ENCODE results near the gene HMGN4. TPM values are rescaled to one million over a fixed set of nuclear protein-coding genes. Genes with fewer than 3 reads are reported as not detected.

Gene HMGN4
- total and polyA plus RNA-seq, 2 donors (not counting 3 experiments of a cell fraction or from before 2014, with no cell fraction given): 13.1 to 36.9 TPM

DNA sequence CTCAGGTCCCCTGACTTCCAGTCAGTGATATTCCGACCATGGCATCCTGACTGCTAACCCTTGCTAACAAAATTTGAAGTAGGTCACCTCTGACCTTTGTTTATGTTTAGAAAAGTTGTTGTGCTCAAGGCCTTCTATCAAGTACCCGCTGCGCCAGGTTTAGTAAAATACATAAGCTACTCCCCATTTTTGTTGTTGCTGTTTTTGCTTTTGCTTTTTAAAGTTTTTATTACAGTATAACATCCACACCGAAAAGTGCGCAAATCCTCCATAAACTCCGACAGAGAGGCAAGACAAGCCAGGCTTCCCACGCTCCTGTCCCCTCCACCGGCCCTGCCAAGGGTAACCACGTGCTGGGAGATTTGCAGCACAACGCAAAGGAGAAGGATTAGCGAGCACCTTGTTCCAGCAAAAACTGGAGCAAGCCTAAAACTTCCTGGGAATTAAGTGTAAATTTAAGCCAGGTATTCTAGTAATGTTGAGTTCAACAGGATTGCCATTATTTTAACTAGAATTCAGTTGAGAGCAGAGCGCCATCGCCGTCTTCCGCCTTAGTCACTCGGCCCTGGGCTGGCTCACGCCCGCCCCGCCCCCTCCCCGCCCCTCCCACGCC is 17.8 kb upstream of the HMGN4 start:
- CTCF ChIA-PET: interaction anchor here (1.5 to 2.6 kb wide), 3 partner anchors 12 to 179 kb away, joined by 9 to 13 read pairs (median 10); no protein-coding TSS in a partner anchor
- BruUV-seq (replicated peaks): TSS peak; percentile 73
- intact Hi-C loops (cut with micrococcal nuclease): loop anchor here (2.0 kb wide), 1 partner anchor 64 kb away; the partner anchor contains the start of gene BTN2A1

More for the DNA sequence above, 17.8 kb upstream of the HMGN4 start:
- peaks cover 10% of the 10 kb centered on the region for H3K4me1 ChIP-seq (ENCODE audit: control insufficient read depth, extremely low read depth, insufficient read depth, low read length)
- H3K9me1 ChIP-seq (replicated peaks; ENCODE audit: control insufficient read depth, extremely low read depth, insufficient read depth, low read length): no peaks in the 10 kb centered on the region
- H2AFZ ChIP-seq (ENCODE audit: low read depth, low read length): peak overlapping the region; percentile 99
- TF ChIP-seq, protein P1, sequence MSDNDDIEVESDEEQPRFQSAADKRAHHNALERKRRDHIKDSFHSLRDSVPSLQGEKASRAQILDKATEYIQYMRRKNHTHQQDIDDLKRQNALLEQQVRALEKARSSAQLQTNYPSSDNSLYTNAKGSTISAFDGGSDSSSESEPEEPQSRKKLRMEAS (IDR thresholded peaks at IDR 0.05; ENCODE audit: insufficient read depth, insufficient read length): peak; percentile 77
- no peak for TF ChIP-seq EZH2 (IDR thresholded peaks at IDR 0.05; ENCODE audit: borderline replicate concordance, low read depth, low read length, severe bottlenecking)
- TF ChIP-seq POLR2AphosphoS5 (IDR thresholded peaks at IDR 0.05; ENCODE audit: insufficient read depth, low read depth, low read length): no peak
- TF ChIP-seq, protein P2, sequence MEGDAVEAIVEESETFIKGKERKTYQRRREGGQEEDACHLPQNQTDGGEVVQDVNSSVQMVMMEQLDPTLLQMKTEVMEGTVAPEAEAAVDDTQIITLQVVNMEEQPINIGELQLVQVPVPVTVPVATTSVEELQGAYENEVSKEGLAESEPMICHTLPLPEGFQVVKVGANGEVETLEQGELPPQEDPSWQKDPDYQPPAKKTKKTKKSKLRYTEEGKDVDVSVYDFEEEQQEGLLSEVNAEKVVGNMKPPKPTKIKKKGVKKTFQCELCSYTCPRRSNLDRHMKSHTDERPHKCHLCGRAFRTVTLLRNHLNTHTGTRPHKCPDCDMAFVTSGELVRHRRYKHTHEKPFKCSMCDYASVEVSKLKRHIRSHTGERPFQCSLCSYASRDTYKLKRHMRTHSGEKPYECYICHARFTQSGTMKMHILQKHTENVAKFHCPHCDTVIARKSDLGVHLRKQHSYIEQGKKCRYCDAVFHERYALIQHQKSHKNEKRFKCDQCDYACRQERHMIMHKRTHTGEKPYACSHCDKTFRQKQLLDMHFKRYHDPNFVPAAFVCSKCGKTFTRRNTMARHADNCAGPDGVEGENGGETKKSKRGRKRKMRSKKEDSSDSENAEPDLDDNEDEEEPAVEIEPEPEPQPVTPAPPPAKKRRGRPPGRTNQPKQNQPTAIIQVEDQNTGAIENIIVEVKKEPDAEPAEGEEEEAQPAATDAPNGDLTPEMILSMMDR (IDR thresholded peaks at IDR 0.05; ENCODE audit: extremely low read depth in 1 of 2, insufficient read depth in 1 of 2, low read depth in 1 of 2, low read length in 2 of 2): no peak
- TF ChIP-seq GATA2 (IDR thresholded peaks at IDR 0.05; ENCODE audit: insufficient read depth, insufficient read length, low read depth, low read length): no peak
- no peak for TF ChIP-seq MYC (IDR thresholded peaks at IDR 0.05; ENCODE audit: low read depth, low read length)
- peak; percentile 8 for TF ChIP-seq FOS (IDR thresholded peaks at IDR 0.05; ENCODE audit: borderline replicate concordance, insufficient read depth, low read length)
- H3K4me3 ChIP-seq (replicated peaks in 1 of 3; ENCODE audit: insufficient read depth in 1 of 3, low read depth in 1 of 3, low read length in 3 of 3): peak overlapping the region in 2 of 3 experiments; percentile 20 to 54
- H4K20me1 ChIP-seq (replicated peaks; ENCODE audit: control insufficient read depth, extremely low read depth, insufficient read depth, low read length): no peaks in the 10 kb centered on the region
- dilution Hi-C loops (cut with MboI; ENCODE audit: extremely low pct_ligation_motif_present, low sequenced_read_pairs): no loop called here
- peak overlapping the region; percentile 67 for H3K27ac ChIP-seq (ENCODE audit: insufficient read depth, low read depth, low read length)
- peak overlapping the region; percentile 86 for H3K4me2 ChIP-seq (ENCODE audit: insufficient read depth, low read length)
- H3K9me3 ChIP-seq (replicated peaks; ENCODE audit: control insufficient read depth, insufficient read depth, low read length): no peaks in the 10 kb centered on the region
- POLR2A ChIA-PET: interaction anchor here (1.1 kb wide), 1 partner anchor 46 kb away, joined by 4 read pairs; no protein-coding TSS in a partner anchor
- FAIRE-seq (no peak), DNase-seq (ENCODE audit: low read depth, low spot score) (peak; percentile 75)
- H3K79me2 ChIP-seq (ENCODE audit: control insufficient read depth, insufficient read depth, low read length): no peaks in the 10 kb centered on the region
- no peaks in the 10 kb centered on the region for H3K36me3 ChIP-seq (ENCODE audit: control insufficient read depth in 2 of 2, extremely low read depth in 1 of 2, insufficient read depth in 2 of 2, low read length in 2 of 2)
- H3K27me3 ChIP-seq (ENCODE audit: control insufficient read depth in 2 of 2, insufficient read depth in 2 of 2, low read length in 2 of 2): peaks cover 0 to under 1% of the 10 kb centered on the region in 2 experiments
- peak overlapping the region; percentile 35 for H3K9ac ChIP-seq (replicated peaks; ENCODE audit: extremely low read depth, insufficient read depth, low read length)
